H9 (cell line): ENCODE data around the gene DHRS13. TPM values are rescaled to one million over a fixed set of nuclear protein-coding genes. Genes with fewer than 3 reads are reported as not detected.

Experiments
- DNase-seq: peaks from one replicate; pipeline ENCODE4 v3.0.0-alpha.2; 2017
- H2AFZ ChIP-seq: one replicate; pipeline ENCODE4 v1.6.1; 2013; ENCODE audit warnings: mild to moderate bottlenecking, low read length, control low read depth, moderate library complexity
- H2AK5ac ChIP-seq: 2 replicates; pipeline ENCODE4 v1.6.1; 2013; ENCODE audit warnings: low read length, control low read depth, mixed read lengths; ENCODE audit not compliant: insufficient read length
- H2BK120ac ChIP-seq: one replicate; pipeline ENCODE4 v1.6.1; 2013; ENCODE audit warnings: low read depth, mild to moderate bottlenecking, low read length, control low read depth, inconsistent platforms; ENCODE audit not compliant: poor library complexity, severe bottlenecking
- H2BK12ac ChIP-seq: 2 replicates; pipeline ENCODE4 v1.6.1; 2013; ENCODE audit warnings: low read length, control low read depth, mixed read lengths, low read depth; ENCODE audit not compliant: insufficient read length
- H2BK15ac ChIP-seq: 2 replicates; pipeline ENCODE4 v1.6.1; 2013; ENCODE audit warnings: low read depth, low read length, control low read depth
- H2BK20ac ChIP-seq: one replicate; pipeline ENCODE4 v1.6.1; 2013; ENCODE audit warnings: low read depth, mild to moderate bottlenecking, low read length, control low read depth, inconsistent platforms; ENCODE audit not compliant: poor library complexity, severe bottlenecking
- H2BK5ac ChIP-seq: 2 replicates; pipeline ENCODE4 v1.6.1; 2013; ENCODE audit warnings: low read length, control low read depth, mixed read lengths; ENCODE audit not compliant: insufficient read length
- H3K14ac ChIP-seq: 2 replicates; pipeline ENCODE4 v1.6.1; 2013; ENCODE audit warnings: low read length, control low read depth; ENCODE audit not compliant: insufficient read depth
- H3K18ac ChIP-seq: 2 replicates; pipeline ENCODE4 v1.6.1; 2013; ENCODE audit warnings: low read depth, mild to moderate bottlenecking, mixed read lengths, low read length, control low read depth; ENCODE audit not compliant: insufficient read length
- H3K23ac ChIP-seq: 2 replicates; pipeline ENCODE4 v1.6.1; 2013; ENCODE audit warnings: low read length, control low read depth, mixed read lengths, low read depth; ENCODE audit not compliant: insufficient read length
- H3K23me2 ChIP-seq: 2 replicates; pipeline ENCODE4 v1.6.1; 2013; ENCODE audit warnings: low read depth, mild to moderate bottlenecking, mixed read lengths, low read length, control low read depth; ENCODE audit not compliant: insufficient read length, poor library complexity, severe bottlenecking
- H3K27ac ChIP-seq: 2 replicates; pipeline ENCODE4 v1.5.1; 2013; ENCODE audit warnings: low read length, control low read depth, mixed read lengths, low read depth; ENCODE audit not compliant: insufficient read length
- H3K27me3 ChIP-seq: 2 replicates; pipeline ENCODE4 v1.6.1; 2013; ENCODE audit warnings: low read length, control low read depth, inconsistent platforms; ENCODE audit not compliant: insufficient read depth
- H3K4ac ChIP-seq: 2 replicates; pipeline ENCODE4 v1.6.1; 2013; ENCODE audit warnings: low read depth, mild to moderate bottlenecking, control low read depth, inconsistent platforms, low read length, moderate library complexity
- H3K4me1 ChIP-seq: 2 replicates; pipeline ENCODE4 v1.6.1; 2013; ENCODE audit warnings: low read length, control low read depth, inconsistent platforms; ENCODE audit not compliant: insufficient read depth
- H3K4me2 ChIP-seq: 2 replicates; pipeline ENCODE4 v1.6.1; 2013; ENCODE audit warnings: low read length, control low read depth, mixed read lengths; ENCODE audit not compliant: insufficient read length, insufficient read depth
- H3K56ac ChIP-seq: 2 replicates; pipeline ENCODE4 v1.6.1; 2013; ENCODE audit warnings: low read depth, mild to moderate bottlenecking, mixed read lengths, low read length, control low read depth; ENCODE audit not compliant: insufficient read length
- H3K79me1 ChIP-seq: 2 replicates; pipeline ENCODE4 v1.6.1; 2013; ENCODE audit warnings: low read depth, mild to moderate bottlenecking, moderate library complexity, low read length, control low read depth, inconsistent platforms; ENCODE audit not compliant: insufficient read depth, poor library complexity, severe bottlenecking
- H3K79me2 ChIP-seq: 2 replicates; pipeline ENCODE4 v1.6.1; 2013; ENCODE audit warnings: low read length, control low read depth, inconsistent platforms; ENCODE audit not compliant: insufficient read depth
- H3K9ac ChIP-seq: 2 replicates; pipeline ENCODE4 v1.6.1; 2013; ENCODE audit warnings: low read length, control low read depth, mixed read lengths; ENCODE audit not compliant: insufficient read length; ENCODE audit errors: extremely low read depth
- H3K9me3 ChIP-seq: one replicate; pipeline ENCODE4 v1.6.1; 2013; ENCODE audit warnings: low read depth, low read length, inconsistent platforms; ENCODE audit not compliant: control insufficient read depth
- H3T11ph ChIP-seq: one replicate; pipeline ENCODE4 v1.6.1; 2013; ENCODE audit warnings: mild to moderate bottlenecking, low read length, control low read depth, inconsistent platforms
- H4K20me1 ChIP-seq: one replicate; pipeline ENCODE4 v1.6.1; 2013; ENCODE audit not compliant: control insufficient read depth, insufficient read length, insufficient read depth
- H4K5ac ChIP-seq: 2 replicates; pipeline ENCODE4 v1.6.1; 2013; ENCODE audit warnings: low read depth, mild to moderate bottlenecking, mixed read lengths, low read length, control low read depth; ENCODE audit not compliant: insufficient read length
- H4K8ac ChIP-seq: replicated peaks from 2 replicates; pipeline ENCODE4 v1.6.1; 2013; ENCODE audit warnings: low read length, control low read depth, mixed read lengths, low read depth; ENCODE audit not compliant: insufficient read length
- H4K91ac ChIP-seq: 2 replicates; pipeline ENCODE4 v1.6.1; 2013; ENCODE audit warnings: low read depth, mild to moderate bottlenecking, moderate library complexity, mixed read lengths, low read length, control low read depth; ENCODE audit not compliant: insufficient read length
- H3K27ac Mint-ChIP-seq, 3 experiments: 2 replicates in 2 of 3; 3 replicates in 1 of 3; pipeline ENCODE4 v1.8.0; 2020 to 2021; ENCODE audit warnings: mixed read lengths in 3 of 3, mild to moderate bottlenecking in 1 of 3, moderate library complexity in 1 of 3
- H3K27me3 Mint-ChIP-seq: 2 replicates; pipeline ENCODE4 v1.8.0; 2021; ENCODE audit warnings: low read depth, mild to moderate bottlenecking, moderate library complexity, mixed read lengths
- H3K36me3 Mint-ChIP-seq, 3 experiments: 2 replicates in 2 of 3; 3 replicates in 1 of 3; pipeline ENCODE4 v1.8.0; 2020 to 2021; ENCODE audit warnings: low read depth in 3 of 3, mixed read lengths in 3 of 3; ENCODE audit not compliant: insufficient read depth in 1 of 3
- H3K4me1 Mint-ChIP-seq, 2 experiments: 2 replicates each; pipeline ENCODE4 v1.8.0; 2020; ENCODE audit warnings: mixed read lengths in 2 of 2
- H3K4me3 Mint-ChIP-seq, 2 experiments: 2 replicates in 1 of 2; 3 replicates in 1 of 2; pipeline ENCODE4 v1.8.0; 2020 to 2021; ENCODE audit warnings: mild to moderate bottlenecking in 2 of 2, mixed read lengths in 2 of 2, moderate library complexity in 1 of 2
- H3K9me3 Mint-ChIP-seq, 2 experiments: 2 replicates in 1 of 2; 3 replicates in 1 of 2; pipeline ENCODE4 v1.8.0; 2020; ENCODE audit warnings: mild to moderate bottlenecking in 2 of 2, mixed read lengths in 2 of 2, moderate library complexity in 1 of 2
- CTCF ChIP-seq: fragments of 200-600 bp; sonication (generic); conservative IDR thresholded peaks from 3 replicates; pipeline ENCODE4 v1.8.0; 2021; ENCODE audit warnings: antibody characterized with exemption, mild to moderate bottlenecking
- whole genome bisulfite sequencing: extraction: QIAGEN DNeasy Blood & Tissue Kit; methylation state at CpG from one replicate; pipeline ENCODE4 v1.1.7; 2013; ENCODE audit warnings: missing lambda C conversion rate, low lambda C conversion rate, mixed read lengths; ENCODE audit not compliant: insufficient read length; ENCODE audit errors: extremely low coverage; 5-methylcytosine and 5-hydroxymethylcytosine counted together
- total RNA-seq: library from RNA; stranded (reverse); gene quantifications from 2 replicates; pipeline ENCODE4 v1.2.1, GENCODE V29; 2021

The DHRS13 gene
- total RNA-seq, 1 experiment from 2014 or later: 29.6 TPM

- Mint-ChIP-seq H3K27me3 (no peaks in the 10 kb centered on the region), H3K36me3 (peaks cover 25 to 56% (median 52%) of the 10 kb centered on the region in 3 experiments; a peak in 6 of 7 replicates)
These were observed 23.9 kb downstream of the DHRS13 start for GRCh38 chr17:28878981-28879380.

More at GRCh38 chr17:28878981-28879380, 23.9 kb downstream of the DHRS13 start:
- no peak overlapping the region for H3K23ac ChIP-seq
- no peaks in the 10 kb centered on the region for H3K79me2 ChIP-seq
- no peak overlapping the region for H4K5ac ChIP-seq
- no peak overlapping the region for H3K9ac ChIP-seq
- H3K14ac ChIP-seq: no peak overlapping the region
- H4K8ac ChIP-seq: no peak overlapping the region
- no peak overlapping the region for H2BK120ac ChIP-seq
- Mint-ChIP-seq H3K4me3 (0 out of 5 replicates have a peak overlapping the region, but pooled peaks of 1 of the 2 experiments have one; percentile 9), H3K4me1 (peaks cover 3 to 5% of the 10 kb centered on the region in 2 experiments), H3K27ac (peak overlapping the region in 2 of 3 experiments; percentile 76 to 79; a peak in 3 of 7 replicates), H3K9me3 (peaks cover 4 to 6% of the 10 kb centered on the region in 2 experiments; a peak in 3 of 5 replicates)
- no peak overlapping the region for H2BK20ac ChIP-seq
- no peak overlapping the region for H3K56ac ChIP-seq
- no peaks in the 10 kb centered on the region for H4K20me1 ChIP-seq
- no peak overlapping the region for H3K4ac ChIP-seq
- WGBS: no CpG with 5 or more reads among the region's 4 CpGs
- H3K4me1 ChIP-seq: no peaks in the 10 kb centered on the region
- H2AK5ac ChIP-seq: no peak overlapping the region
- no peak overlapping the region for H3K18ac ChIP-seq
- H2BK5ac ChIP-seq: no peak overlapping the region
- H3K4me2 ChIP-seq: no peak overlapping the region
- DNase-seq: peak; percentile 94
- no peaks in the 10 kb centered on the region for H3K23me2 ChIP-seq
- no peak overlapping the region for H2BK15ac ChIP-seq
- H3K9me3 ChIP-seq: no peaks in the 10 kb centered on the region
- H3K27ac ChIP-seq: no peak overlapping the region
- H3K79me1 ChIP-seq: no peaks in the 10 kb centered on the region
- no peak overlapping the region for H2AFZ ChIP-seq
- no peak overlapping the region for H2BK12ac ChIP-seq
- TF ChIP-seq CTCF: peak; percentile 79
- no peak overlapping the region for H4K91ac ChIP-seq
- H3T11ph ChIP-seq: no peak overlapping the region
- H3K27me3 ChIP-seq: no peaks in the 10 kb centered on the region
